Measurements from ENCODE around the gene DYNC2H1.

GRCh38 chr11:103164093-103164796 lies 55.0 kb downstream of the DYNC2H1 start:
- TF ChIP-seq CTCF (IDR thresholded peaks at IDR 0.05) (no peak), POLR2A (IDR thresholded peaks at IDR 0.05) (no peak)

All from Peyer's patch (tissue), 4 donors.